Suppressor macrophage treated with lipopolysaccharide for 4 hours (primary cell): Measurements from ENCODE around the gene FOXA3.
A peak's percentile ranks its signal among the peaks of the same experiment; 100 is the strongest.
"Not testable (repeated sequence)": the region's sequence is repeated elsewhere in the genome, so short reads cannot be mapped to it uniquely, and the experiment has no call there.

Source experiments
- DNase-seq: peaks from one replicate; pipeline ENCODE4 v3.0.0-alpha.2; 2020

FOXA3 gene

GRCh38 chr19:45828945-45829344 is 35.2 kb upstream of the FOXA3 start:
- DNase-seq: no peak

GRCh38 chr19:45834970-45835369 is 29.2 kb upstream of the FOXA3 start:
- no peak for DNase-seq

- no peak for DNase-seq
Measured at GRCh38 chr19:45842198-45842597, 21.9 kb upstream of the FOXA3 start.

- no peak for DNase-seq
Measured at GRCh38 chr19:45847663-45848062, 16.5 kb upstream of the FOXA3 start.

- no peak for DNase-seq
Measured at GRCh38 chr19:45848922-45849321, 15.2 kb upstream of the FOXA3 start.

GRCh38 chr19:45852145-45852750 is 11.9 kb upstream of the FOXA3 start:
- DNase-seq: no peak

- no peak for DNase-seq
Measured at GRCh38 chr19:45852983-45853382, 11.1 kb upstream of the FOXA3 start.

GRCh38 chr19:45854167-45854778 is 9.9 kb upstream of the FOXA3 start:
- DNase-seq: no peak

GRCh38 chr19:45860359-45861259 is 3.5 kb upstream of the FOXA3 start:
- DNase-seq: no peak

GRCh38 chr19:45862271-45862563 is 1.9 kb upstream of the FOXA3 start:
- DNase-seq: no peak

GRCh38 chr19:45862564-45863334 is 1.4 kb upstream of the FOXA3 start, which contains the start of gene SYMPK:
TSS of gene SYMPK (minus strand) at chr19:45863147. CDS start at chr19:45854495, 8,652 bp downstream.
- peak; percentile 99 for DNase-seq

- DNase-seq: no peak
Measured at GRCh38 chr19:45863335-45863839, 739 bp upstream of the FOXA3 start.

GRCh38 chr19:45864629-45865082 is 530 bp downstream of the FOXA3 start:
- no peak for DNase-seq

GRCh38 chr19:45865269-45865948 is 1.3 kb downstream of the FOXA3 start:
- no peak for DNase-seq

- no peak for DNase-seq
Measured at GRCh38 chr19:45866400-45867176, 2.5 kb downstream of the FOXA3 start.

GRCh38 chr19:45867241-45867640 is 3.1 kb downstream of the FOXA3 start:
- DNase-seq: not testable (repeated sequence)

- no peak for DNase-seq
Measured at GRCh38 chr19:45870798-45871197, 6.7 kb downstream of the FOXA3 start.

GRCh38 chr19:45872095-45872919 is 8.2 kb downstream of the FOXA3 start:
- no peak for DNase-seq

- no peak for DNase-seq
Measured at GRCh38 chr19:45873219-45873772, 9.2 kb downstream of the FOXA3 start.

GRCh38 chr19:45874620-45874966 is 10.5 kb downstream of the FOXA3 start:
- DNase-seq: no peak

- DNase-seq: no peak
Measured at GRCh38 chr19:45876161-45876410, 12.0 kb downstream of the FOXA3 start.
